ENCODE data around the gene SORBS1.

GRCh38 chr10:95426482-95426881 is 134.7 kb downstream of the SORBS1 start:
- no peak for TF ChIP-seq TCF7L2 (IDR thresholded peaks at IDR 0.05; ENCODE audit: low read depth, low read length)
- no peak for TF ChIP-seq RBM15 (IDR thresholded peaks at IDR 0.05; ENCODE audit: insufficient read depth, low read length)
- no peak for TF ChIP-seq CBX8 (IDR thresholded peaks at IDR 0.05; ENCODE audit: borderline replicate concordance, extremely low read depth, low read depth, low read length, poor library complexity, severe bottlenecking)
- no peak for TF ChIP-seq RAD21 (CRISPR knock-in tag; conservative IDR thresholded peaks at IDR 0.05 in 1 of 2, IDR thresholded peaks at IDR 0.05 in 1 of 2)
- TF ChIP-seq POLR2A (conservative IDR thresholded peaks at IDR 0.05), result no peak
- TF ChIP-seq BHLHE40 (IDR thresholded peaks at IDR 0.05; ENCODE audit: low read length), result no peak
- TF ChIP-seq ZSCAN29 (IDR thresholded peaks at IDR 0.05), result no peak
- no peak for TF ChIP-seq EGR1 (conservative IDR thresholded peaks at IDR 0.05)
- TF ChIP-seq EZH2 (IDR thresholded peaks at IDR 0.05; ENCODE audit: borderline replicate concordance, low read depth, low read length), result no peak
- no peak for TF ChIP-seq YBX1 (IDR thresholded peaks at IDR 0.05)
- no peak for TF ChIP-seq SMAD1 (IDR thresholded peaks at IDR 0.05; ENCODE audit: low read depth, low read length, partially characterized antibody)
- TF ChIP-seq CREB3L1 (IDR thresholded peaks at IDR 0.05; ENCODE audit: borderline replicate concordance, low read depth), result no peak
- TF ChIP-seq ZBTB8A (IDR thresholded peaks at IDR 0.05; ENCODE audit: partially characterized antibody), result no peak
- no peak for TF ChIP-seq PREB (CRISPR knock-in tag; IDR thresholded peaks at IDR 0.05)
